Motor neuron (in vitro differentiated cells): ENCODE measurements around the gene POLR3A. TPM values are rescaled to one million over a fixed set of nuclear protein-coding genes. Genes with fewer than 3 reads are reported as not detected.

Source experiments
- ATAC-seq, 8 experiments: fragments of 200-7000 bp; cut with Tn5 transposase; replicated peaks in 6 of 8; 2 replicates each; pipeline ENCODE4 v1.8.0; 2021; ENCODE audit warnings: mild to moderate bottlenecking in 8 of 8, moderate library complexity in 8 of 8
- H3K27ac ChIP-seq, 2 donors: fragments of 250-450 bp; sonication (Bioruptor Pico); 2 replicates each; pipeline ENCODE4 v1.9.0; 2021; ENCODE audit warnings: antibody characterized with exemption in 2 of 2, mild to moderate bottlenecking in 2 of 2, moderate library complexity in 1 of 2
- H3K4me1 ChIP-seq, 2 donors: fragments of 250-450 bp; sonication (Bioruptor Pico); replicated peaks in 1 of 2; 2 replicates each; pipeline ENCODE4 v1.6.1; 2021; ENCODE audit warnings: antibody characterized with exemption in 2 of 2, mild to moderate bottlenecking in 2 of 2, moderate library complexity in 1 of 2
- H3K4me3 ChIP-seq, 5 donors: fragments of 250-450 bp; sonication (Bioruptor Pico); 2 replicates each; pipeline ENCODE4 v1.9.0; 2021; ENCODE audit warnings: antibody characterized with exemption in 5 of 5, mild to moderate bottlenecking in 5 of 5, moderate library complexity in 4 of 5
- WGBS, 10 experiments: fragments of 450-650 bp; shearing (Covaris generic); methylation state at CpG; one replicate each; pipeline ENCODE4 v1.0.0; 2022; 5-methylcytosine and 5-hydroxymethylcytosine counted together
- in situ Hi-C, 9 experiments: fragments of 400-800 bp; cut with MboI; loops; one replicate each; pipeline ENCODE4 v1.15.0; 2021; ENCODE audit warnings: low sequenced_read_pairs in 9 of 9, low pct_unique_long_range_greater_than_20kb in 2 of 9; ENCODE audit not compliant: unreplicated experiment in 9 of 9
- total RNA-seq, 8 experiments: library from RNA; unstranded; fragments of 300-600 nt; gene quantifications; 2 replicates each; pipeline versions ENCODE4 v1.2.3 to v1.2.4, GENCODE V29; 2022

Gene POLR3A
- total RNA-seq, 8 experiments from 2014 or later = 17.4 to 31.2 (median 24.1) TPM

DNA sequence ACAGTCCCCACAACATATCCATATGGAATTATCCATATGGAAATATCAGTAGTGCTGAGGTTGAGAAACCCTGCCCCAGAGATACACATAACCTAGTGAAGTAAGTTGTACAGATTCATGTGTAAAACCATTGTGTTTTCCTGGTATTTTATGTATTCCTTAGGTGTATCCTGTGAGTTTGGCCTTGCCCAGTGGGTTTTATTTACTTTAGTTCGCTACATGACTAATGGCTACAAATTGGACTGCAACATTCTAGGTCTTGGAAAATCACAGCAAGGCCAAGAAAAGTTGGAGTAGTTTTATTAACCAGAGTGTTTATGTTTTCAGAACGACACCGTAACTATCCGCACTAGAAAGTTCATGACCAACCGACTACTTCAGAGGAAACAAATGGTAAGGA is 5.7 kb upstream of the POLR3A start:
- Histone ChIP-seq H3K4me1 (peaks cover 19 to 28% of the 10 kb centered on the region in 2 donors), H3K27ac (no peak overlapping the region), H3K4me3 (peak overlapping the region; percentile 56 to 73 (median 71))
- in situ Hi-C loops = loop anchor here in 3 of 9 experiments (25.0 kb wide), 4 partner anchors 1027 to 1202 kb away; partner anchors contain the start of gene ZMIZ1 (in 1 of the 3)
- ATAC-seq = peak in 2 of 8 experiments; percentile 1 to 5
- 43 to 100% (median 81%) methylated on average over 1 to 5 of the region's 5 CpGs; no CpG with 5 or more reads in 2 of the 10 experiments for WGBS, 10 experiments

DNA sequence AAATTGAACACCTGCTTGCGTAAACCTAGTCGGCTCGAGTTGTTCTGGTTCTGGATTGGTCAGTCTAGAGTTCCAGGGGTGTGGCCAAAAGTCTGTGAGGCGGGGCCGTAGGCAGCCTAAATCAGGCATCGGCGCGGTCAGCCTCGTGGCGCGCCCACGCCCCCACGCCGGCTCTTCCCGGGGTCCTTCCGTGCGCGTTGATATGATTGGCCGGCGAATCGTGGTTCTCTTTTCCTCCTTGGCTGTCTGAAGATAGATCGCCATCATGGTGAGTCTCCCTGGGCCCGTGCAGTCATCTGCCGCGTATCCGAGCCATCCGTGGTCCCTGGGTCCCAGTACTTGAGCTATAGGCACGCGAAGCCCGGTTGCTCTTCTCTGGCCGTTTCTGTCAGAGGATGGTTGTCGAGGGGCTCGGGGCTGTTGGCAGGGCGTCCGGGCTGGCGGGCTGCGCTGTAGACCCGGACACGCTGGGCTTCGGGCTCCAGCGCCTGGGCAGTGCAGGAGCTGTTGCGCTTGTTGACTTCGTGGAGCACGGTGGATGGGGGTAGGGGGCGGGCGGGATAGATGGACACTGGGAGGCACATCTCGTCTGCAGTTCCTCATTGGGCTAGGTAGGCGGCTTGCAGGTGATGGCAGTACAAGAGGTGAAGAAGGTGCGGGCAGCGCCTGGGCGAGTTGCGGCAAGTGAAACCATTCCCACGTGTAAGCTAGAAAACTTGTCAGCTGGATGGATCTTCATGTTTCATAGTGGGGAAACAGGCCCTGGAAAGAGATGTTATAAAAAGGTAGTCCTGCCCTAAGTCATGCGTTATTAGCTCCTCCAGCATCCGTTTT is 4.5 kb upstream of the POLR3A start, which contains the start of gene RPS24:
TSS of gene RPS24 (plus strand) at position 227 of the 834 bp plus-strand sequence. CDS start at position 266, 39 bp downstream.
- in situ Hi-C loops = loop anchor here in 3 of 9 experiments (25.0 kb wide), 4 partner anchors 1028 to 1203 kb away; partner anchors contain the start of gene ZMIZ1 (in 1 of the 3)
- Histone ChIP-seq H3K4me3 (peak within 1 kb of the TSS; percentile 56 to 73 (median 71)), H3K27ac (peak within 1 kb of the TSS; percentile 20 to 76), H3K4me1 (peaks cover 19 to 21% of the 10 kb centered on the region in 2 donors)
- peak; percentile 58 to 92 (median 90) for ATAC-seq
- 0 to 3% (median 0%) methylated on average over 2 to 8 of the region's 55 CpGs; no CpG with 5 or more reads in 1 of the 10 experiments for WGBS, 10 experiments

DNA sequence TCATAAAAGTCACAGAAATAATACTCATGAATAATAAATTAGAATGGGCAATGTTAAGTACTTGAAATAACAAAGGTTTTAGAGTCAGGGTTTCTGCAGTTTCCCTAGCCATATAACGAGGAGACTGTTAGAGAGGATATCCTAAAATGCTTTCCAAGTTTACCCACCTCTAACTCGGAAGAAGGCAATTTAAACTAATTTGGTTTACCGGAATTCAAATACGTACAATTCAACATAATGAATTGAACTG is 4.0 kb upstream of the POLR3A start:
- H3K4me1 ChIP-seq = peaks cover 22 to 23% of the 10 kb centered on the region in 2 donors
- H3K27ac ChIP-seq = no peak overlapping the region
- in situ Hi-C loops = loop anchor here in 3 of 9 experiments (25.0 kb wide), 4 partner anchors 1029 to 1204 kb away; partner anchors contain the start of gene ZMIZ1 (in 1 of the 3)
- peak overlapping the region; percentile 22 to 73 (median 71) for H3K4me3 ChIP-seq
- 0 to 29% (median 0%) methylated on average over 1 to 4 of the region's 4 CpGs for WGBS, 10 experiments
- no peak for ATAC-seq

DNA sequence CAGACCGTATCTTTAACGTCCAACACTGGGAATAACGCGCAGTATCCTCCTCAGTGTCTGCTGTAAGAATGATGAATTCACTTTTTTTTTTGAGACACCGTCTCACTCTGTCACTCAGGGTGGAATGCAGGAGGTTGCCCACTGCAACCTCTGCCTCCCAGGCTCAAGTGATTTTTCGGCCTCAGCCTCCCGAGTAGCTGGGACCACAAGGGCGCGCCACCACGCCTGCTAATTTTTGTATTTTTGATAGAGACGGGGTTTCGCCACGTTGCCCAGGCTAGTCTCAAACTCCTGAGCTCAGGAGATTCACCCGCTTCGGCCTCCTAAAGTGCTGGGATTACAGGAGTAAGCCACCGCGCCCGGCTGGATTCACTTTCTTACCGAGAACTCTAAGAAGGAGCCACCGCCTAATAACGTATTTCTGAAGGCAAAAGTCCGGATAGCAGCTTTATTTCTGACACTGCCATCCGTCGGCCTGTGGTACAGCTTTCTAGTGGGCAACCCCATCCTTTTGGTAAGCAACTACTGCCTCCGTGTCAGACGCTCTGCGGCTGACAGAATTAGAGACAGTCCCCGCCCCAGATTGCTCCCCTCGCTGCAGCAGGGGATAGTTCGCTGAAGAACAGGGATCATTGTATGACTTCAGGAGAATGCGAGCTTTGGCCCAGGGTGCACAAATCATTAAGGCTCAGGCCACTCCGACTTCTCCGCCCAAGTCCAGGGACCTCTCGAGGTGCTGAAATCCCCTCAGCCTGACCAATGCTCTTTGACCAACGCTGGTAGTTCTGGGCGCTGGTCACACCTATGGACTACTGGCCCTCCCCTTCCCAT is 662 bp downstream of the POLR3A start:
- 0 to 94% (median 54%) methylated on average over 1 to 26 of the region's 36 CpGs; no CpG with 5 or more reads in 1 of the 10 experiments for WGBS, 10 experiments
- peak; percentile 1 to 12 (median 7) for ATAC-seq

DNA sequence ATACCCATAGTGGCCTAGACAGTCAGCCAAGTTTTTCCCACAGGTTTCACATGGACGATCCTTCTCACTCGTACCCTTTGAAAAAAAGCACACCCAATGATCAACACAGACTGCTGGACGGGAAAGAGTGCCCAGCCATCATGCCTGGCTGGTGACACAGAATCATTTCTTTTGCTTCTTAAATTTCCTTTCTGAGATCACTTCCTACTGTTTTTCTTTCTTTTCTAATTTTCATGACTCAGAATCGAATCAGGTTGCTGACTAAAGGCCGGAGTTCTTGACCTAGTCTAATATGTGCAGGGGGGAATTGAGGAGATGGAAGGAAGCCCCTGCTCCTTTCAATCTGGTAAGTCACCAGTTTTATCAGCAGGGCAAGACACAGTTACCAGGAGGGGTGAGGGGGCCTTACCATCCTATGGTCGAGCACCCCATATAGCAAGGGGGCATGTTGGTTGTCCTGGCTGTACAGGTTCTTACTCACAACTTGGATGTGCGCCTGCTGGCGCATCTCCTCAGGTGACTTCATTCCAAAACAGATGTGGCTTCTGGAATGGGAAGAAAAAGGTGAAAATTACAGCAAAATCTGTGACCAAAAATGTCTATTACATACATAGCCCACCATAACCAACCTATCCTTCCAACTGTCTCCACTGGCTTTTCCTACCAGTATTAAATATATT is 3.5 kb downstream of the POLR3A start:
- Histone ChIP-seq H3K4me3 (no peak overlapping the region), H3K4me1 (peaks cover 5 to 7% of the 10 kb centered on the region in 2 donors), H3K27ac (no peak overlapping the region)
- 7 to 100% (median 97%) methylated on average over 2 to 5 of the region's 8 CpGs; no CpG with 5 or more reads in 3 of the 10 experiments for WGBS, 10 experiments
- ATAC-seq = no peak
- in situ Hi-C loops = loop anchor here in 3 of 9 experiments (25.0 kb wide), 4 partner anchors 1036 to 1211 kb away; partner anchors contain the start of gene ZMIZ1 (in 1 of the 3)

More for the DNA sequence above, 662 bp downstream of the POLR3A start:
- in situ Hi-C loops = loop anchor here in 3 of 9 experiments (25.0 kb wide), 4 partner anchors 1034 to 1209 kb away; partner anchors contain the start of gene ZMIZ1 (in 1 of the 3)
- Histone ChIP-seq H3K4me3 (peak overlapping the region; percentile 79 to 98 (median 85)), H3K27ac (peak overlapping the region; percentile 59 to 92), H3K4me1 (peaks cover 5 to 7% of the 10 kb centered on the region in 2 donors)

DNA sequence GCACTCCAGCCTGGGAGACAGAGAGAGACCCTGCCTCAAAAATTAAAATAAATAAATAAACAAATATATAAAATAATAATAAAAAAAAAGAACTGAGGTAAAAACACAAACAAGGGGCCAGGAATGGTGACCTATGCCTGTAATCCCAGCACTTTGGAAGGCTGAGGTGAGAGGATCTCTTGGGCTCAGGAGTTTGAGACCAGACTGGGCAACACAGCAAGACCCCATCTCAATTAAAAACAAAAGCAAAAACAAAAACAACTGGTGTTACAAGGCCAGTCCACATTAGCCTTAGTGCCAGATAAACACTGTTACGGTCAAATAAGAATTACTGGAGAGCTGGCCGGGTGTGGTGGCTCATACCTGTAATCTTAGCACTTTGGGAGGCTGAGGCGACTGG is 5.6 kb downstream of the POLR3A start:
- H3K4me3 ChIP-seq = no peak overlapping the region
- peaks cover 5 to 7% of the 10 kb centered on the region in 2 donors for H3K4me1 ChIP-seq
- in situ Hi-C loops = loop anchor here in 2 of 9 experiments (25.0 kb wide), 1 partner anchor 186 kb away; no protein-coding TSS in a partner anchor
- no peak for ATAC-seq
- no peak overlapping the region for H3K27ac ChIP-seq
- WGBS, 10 experiments = 85 to 100% (median 100%) methylated on average over 1 to 3 of the region's 3 CpGs; no CpG with 5 or more reads in 2 of the 10 experiments

DNA sequence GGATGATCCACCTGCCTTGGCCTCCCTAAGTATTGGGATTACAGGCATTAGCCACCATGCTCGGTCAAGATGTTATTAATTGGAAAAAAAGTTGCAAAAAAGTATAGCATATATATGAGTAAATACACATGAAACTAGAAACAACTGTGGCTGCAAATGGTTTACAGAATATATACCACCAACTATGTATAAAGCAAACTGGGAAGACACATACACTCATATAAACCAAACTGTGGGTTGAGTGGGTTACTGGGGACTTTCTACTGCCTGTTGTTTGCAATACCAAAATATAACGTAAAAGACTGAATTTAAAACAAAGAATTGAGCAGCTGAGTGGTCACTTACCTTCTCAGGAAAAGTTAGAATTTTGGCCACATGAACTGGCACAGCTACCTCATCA is 8.1 kb downstream of the POLR3A start:
- Histone ChIP-seq H3K4me3 (no peak overlapping the region), H3K27ac (no peak overlapping the region), H3K4me1 (no peaks in the 10 kb centered on the region)
- in situ Hi-C loops = loop anchor here in 2 of 9 experiments (25.0 kb wide), 1 partner anchor 184 kb away; no protein-coding TSS in a partner anchor
- no peak for ATAC-seq
- 86 to 100% (median 100%) methylated on average over 1 to 2 of the region's 2 CpGs; no CpG with 5 or more reads in 2 of the 10 experiments for WGBS, 10 experiments

DNA sequence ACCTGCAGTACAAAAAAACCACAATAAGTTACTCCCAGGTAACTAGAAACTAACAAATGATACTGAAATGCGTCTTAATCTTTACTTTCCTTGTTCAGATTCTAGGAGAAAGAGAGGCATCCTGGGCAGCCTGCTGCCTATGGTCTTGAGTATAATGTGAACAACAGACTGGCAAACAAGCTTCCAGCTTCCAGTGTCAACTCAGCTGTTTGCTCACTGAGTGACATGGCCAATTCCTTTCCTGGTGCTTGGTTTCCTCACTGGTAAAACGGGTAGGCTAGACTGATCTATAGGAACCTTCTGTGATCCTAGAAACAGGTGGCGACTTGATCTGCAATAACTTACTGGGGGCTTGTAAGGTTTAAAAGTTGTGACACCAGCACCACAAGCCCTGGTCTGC is 10.1 kb downstream of the POLR3A start:
- Histone ChIP-seq H3K27ac (no peak overlapping the region), H3K4me3 (no peak overlapping the region), H3K4me1 (no peaks in the 10 kb centered on the region)
- WGBS, 10 experiments = 20 to 100% (median 73%) methylated on average over 1 to 3 of the region's 3 CpGs; no CpG with 5 or more reads in 2 of the 10 experiments
- in situ Hi-C loops = loop anchor here in 2 of 9 experiments (25.0 kb wide), 1 partner anchor 182 kb away; no protein-coding TSS in a partner anchor
- peak in 2 of 8 experiments; percentile 33 to 93 for ATAC-seq

DNA sequence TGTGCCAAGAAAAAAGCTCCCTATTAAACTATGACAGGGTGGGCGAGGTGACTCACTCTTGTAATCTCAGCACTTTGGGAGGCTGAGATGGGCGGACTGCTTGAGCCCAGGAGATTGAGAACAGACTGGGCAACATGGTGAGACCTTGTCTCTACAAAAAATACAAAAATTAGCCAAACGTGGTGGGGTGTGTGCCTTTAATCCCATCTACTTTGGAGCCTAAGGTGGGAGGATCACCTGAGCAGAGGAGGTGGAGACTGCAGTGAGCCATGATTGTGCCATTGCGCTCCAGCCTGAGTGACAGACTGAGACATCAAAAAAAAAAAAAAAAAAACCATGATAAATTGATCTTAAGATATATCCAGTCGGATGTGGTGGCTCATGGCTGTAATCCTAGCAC is 11.5 kb downstream of the POLR3A start:
- in situ Hi-C loops = loop anchor here in 2 of 9 experiments (25.0 kb wide), 1 partner anchor 181 kb away; no protein-coding TSS in a partner anchor
- ATAC-seq = no peak
- Histone ChIP-seq H3K4me1 (no peaks in the 10 kb centered on the region), H3K4me3 (no peak overlapping the region), H3K27ac (no peak overlapping the region)
- WGBS, 10 experiments = 50 to 100% (median 81%) methylated on average over 1 to 5 of the region's 5 CpGs; no CpG with 5 or more reads in 1 of the 10 experiments

DNA sequence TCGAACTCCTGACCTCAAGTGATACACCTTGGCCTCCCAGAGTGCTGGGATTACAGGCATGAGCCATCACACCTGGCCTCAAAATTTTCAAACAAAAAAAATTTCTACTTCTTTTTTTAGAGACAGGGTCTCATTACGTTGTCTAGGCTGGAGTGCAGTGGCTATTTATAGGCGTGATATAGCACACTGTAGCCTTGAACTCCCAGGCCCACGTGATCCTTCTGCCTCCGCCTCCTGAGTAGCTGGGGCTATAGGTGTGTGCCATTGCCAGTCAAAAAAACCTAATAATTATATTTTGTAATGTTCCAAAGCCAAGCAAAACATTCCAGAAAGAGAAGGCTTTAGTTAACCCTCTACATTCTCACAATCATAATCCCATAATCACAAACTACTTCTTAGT is 13.8 kb downstream of the POLR3A start:
- H3K4me3 ChIP-seq = no peak overlapping the region
- no peak for ATAC-seq
- H3K27ac ChIP-seq = no peak overlapping the region
- no peaks in the 10 kb centered on the region for H3K4me1 ChIP-seq
- WGBS, 10 experiments = 91 to 100% (median 100%) methylated on average over 1 to 4 of the region's 5 CpGs; no CpG with 5 or more reads in 4 of the 10 experiments
- in situ Hi-C loops = loop anchor here in 2 of 9 experiments (25.0 kb wide), 1 partner anchor 178 kb away; no protein-coding TSS in a partner anchor

DNA sequence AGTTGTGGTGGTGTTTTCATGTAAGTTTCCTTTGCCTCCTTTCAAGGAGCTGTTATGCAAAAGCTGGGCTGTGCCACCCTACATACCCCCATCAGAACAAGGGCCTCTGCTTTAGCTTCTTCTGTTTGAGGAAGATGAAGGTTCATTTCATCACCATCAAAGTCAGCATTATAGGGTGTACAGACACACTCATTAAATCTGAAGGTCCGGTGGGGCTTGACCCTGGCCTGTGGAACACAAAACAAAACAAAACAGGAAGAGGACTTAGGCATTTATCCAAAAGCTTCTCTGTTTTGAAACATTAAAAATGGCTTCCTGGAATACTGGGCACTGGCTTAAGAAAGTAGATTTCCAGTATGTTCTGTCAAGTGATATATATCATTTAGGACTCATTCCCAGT is 15.8 kb downstream of the POLR3A start:
- no peak overlapping the region for H3K27ac ChIP-seq
- no peak for ATAC-seq
- no peaks in the 10 kb centered on the region for H3K4me1 ChIP-seq
- WGBS, 10 experiments = 86 to 100% (median 100%) methylated on average over 1 of the region's 1 CpG; no CpG with 5 or more reads in 5 of the 10 experiments
- no peak overlapping the region for H3K4me3 ChIP-seq
- in situ Hi-C loops = loop anchor here in 2 of 9 experiments (25.0 kb wide), 1 partner anchor 176 kb away; no protein-coding TSS in a partner anchor
